ENCODE results near the gene SMC6.

Gene SMC6

GRCh38 chr2:17790536-17790935 is 36.9 kb upstream of the SMC6 start:
- no peak for TF ChIP-seq CTCF (IDR thresholded peaks at IDR 0.05; ENCODE audit: control insufficient read depth, insufficient read depth, low read depth, low read length, missing control alignments)
- H3K4me3 ChIP-seq (ENCODE audit: control insufficient read depth, low read depth, low read length), result no peak overlapping the region
- DNase-seq (ENCODE audit: low read depth), result no peak

- H3K4me3 ChIP-seq (ENCODE audit: control insufficient read depth, low read depth, low read length), result no peak overlapping the region
- TF ChIP-seq CTCF (IDR thresholded peaks at IDR 0.05; ENCODE audit: control insufficient read depth, insufficient read depth, low read depth, low read length, missing control alignments), result no peak
- no peak for DNase-seq (ENCODE audit: low read depth)
These were observed 35.2 kb upstream of the SMC6 start for GRCh38 chr2:17788773-17789172.

- H3K4me3 ChIP-seq (ENCODE audit: control insufficient read depth, low read depth, low read length), result no peak overlapping the region
- DNase-seq (ENCODE audit: low read depth), result no peak
- TF ChIP-seq CTCF (IDR thresholded peaks at IDR 0.05; ENCODE audit: control insufficient read depth, insufficient read depth, low read depth, low read length, missing control alignments), result no peak
These were observed 33.1 kb upstream of the SMC6 start for GRCh38 chr2:17786727-17787126.

GRCh38 chr2:17781482-17781881 is 27.9 kb upstream of the SMC6 start:
- no peak for TF ChIP-seq CTCF (IDR thresholded peaks at IDR 0.05; ENCODE audit: control insufficient read depth, insufficient read depth, low read depth, low read length, missing control alignments)
- H3K4me3 ChIP-seq (ENCODE audit: control insufficient read depth, low read depth, low read length), result no peak overlapping the region
- DNase-seq (ENCODE audit: low read depth), result no peak

- no peak for DNase-seq (ENCODE audit: low read depth)
- H3K4me3 ChIP-seq (ENCODE audit: control insufficient read depth, low read depth, low read length), result no peak overlapping the region
- no peak for TF ChIP-seq CTCF (IDR thresholded peaks at IDR 0.05; ENCODE audit: control insufficient read depth, insufficient read depth, low read depth, low read length, missing control alignments)
These were observed 26.9 kb upstream of the SMC6 start for GRCh38 chr2:17780546-17780945.

- no peak for TF ChIP-seq CTCF (IDR thresholded peaks at IDR 0.05; ENCODE audit: control insufficient read depth, insufficient read depth, low read depth, low read length, missing control alignments)
- no peak overlapping the region for H3K4me3 ChIP-seq (ENCODE audit: control insufficient read depth, low read depth, low read length)
- no peak for DNase-seq (ENCODE audit: low read depth)
These were observed 18.9 kb upstream of the SMC6 start for GRCh38 chr2:17772532-17772931.

- no peak for TF ChIP-seq CTCF (IDR thresholded peaks at IDR 0.05; ENCODE audit: control insufficient read depth, insufficient read depth, low read depth, low read length, missing control alignments)
- DNase-seq (ENCODE audit: low read depth), result no peak
- no peak overlapping the region for H3K4me3 ChIP-seq (ENCODE audit: control insufficient read depth, low read depth, low read length)
These were observed 18.3 kb upstream of the SMC6 start for GRCh38 chr2:17771956-17772355.
